GM23338 (cell line): ENCODE results near the gene FYTTD1. TPM values are rescaled to one million over a fixed set of nuclear protein-coding genes. Genes with fewer than 3 reads are reported as not detected.

ENCODE experiments used
- ATAC-seq: fragments of 200-7000 bp; cut with Tn5 transposase; 3 replicates; pipeline ENCODE4 v1.9.1; 2020
- DNase-seq: peaks from one replicate; pipeline ENCODE4 v3.0.0-alpha.2; 2015; ENCODE audit warnings: low spot score
- H2AFZ ChIP-seq: fragments of 200-600 bp; sonication (generic); 2 replicates; pipeline ENCODE4 v1.8.0; 2016; ENCODE audit warnings: antibody characterized with exemption, mild to moderate bottlenecking, moderate library complexity
- H3F3A ChIP-seq: fragments of 200-600 bp; sonication (generic); replicated peaks from 2 replicates; pipeline ENCODE4 v1.8.0; 2017; ENCODE audit warnings: antibody characterized with exemption, mixed run types, low read depth
- H3K27ac ChIP-seq: fragments of 200-600 bp; sonication (generic); 2 replicates; pipeline ENCODE4 v1.6.1; 2016; ENCODE audit warnings: low read depth
- H3K27me3 ChIP-seq: fragments of 200-600 bp; sonication (generic); 2 replicates; pipeline ENCODE4 v1.8.0; 2016; ENCODE audit warnings: mild to moderate bottlenecking, mixed run types, moderate library complexity; ENCODE audit not compliant: insufficient read depth
- H3K36me3 ChIP-seq: fragments of 200-600 bp; sonication (generic); 2 replicates; pipeline ENCODE4 v1.8.0; 2016; ENCODE audit warnings: mild to moderate bottlenecking; ENCODE audit not compliant: insufficient read depth
- H3K4me1 ChIP-seq: fragments of 200-600 bp; sonication (generic); 2 replicates; pipeline ENCODE4 v1.8.0; 2016; ENCODE audit warnings: mild to moderate bottlenecking, moderate library complexity; ENCODE audit not compliant: insufficient read depth
- H3K4me2 ChIP-seq: fragments of 200-600 bp; sonication (generic); 2 replicates; pipeline ENCODE4 v1.7.1; 2017; ENCODE audit warnings: mixed run types
- H3K4me3 ChIP-seq: fragments of 200-600 bp; sonication (generic); 2 replicates; pipeline ENCODE4 v1.6.1; 2016; ENCODE audit warnings: mixed run types
- H3K79me2 ChIP-seq: fragments of 200-600 bp; sonication (generic); replicated peaks from 2 replicates; pipeline ENCODE4 v1.8.0; 2017; ENCODE audit warnings: mild to moderate bottlenecking; ENCODE audit not compliant: insufficient read depth
- H3K9me2 ChIP-seq: fragments of 200-600 bp; sonication (generic); 2 replicates; pipeline ENCODE4 v1.8.0; 2017; ENCODE audit not compliant: insufficient read depth
- H4K20me1 ChIP-seq: fragments of 200-600 bp; sonication (generic); replicated peaks from 2 replicates; pipeline ENCODE4 v1.8.0; 2017; ENCODE audit warnings: mild to moderate bottlenecking; ENCODE audit not compliant: insufficient read depth
- H3K27ac Mint-ChIP-seq: 2 replicates; pipeline ENCODE4 v1.8.0; 2020; ENCODE audit warnings: inconsistent platforms, mild to moderate bottlenecking, moderate library complexity, mixed read lengths
- H3K27me3 Mint-ChIP-seq: 3 replicates; pipeline ENCODE4 v1.8.0; 2022; ENCODE audit warnings: low read depth, mild to moderate bottlenecking, moderate library complexity, mixed read lengths, inconsistent platforms; ENCODE audit not compliant: insufficient read depth, poor library complexity
- H3K36me3 Mint-ChIP-seq: 3 replicates; pipeline ENCODE4 v1.8.0; 2021; ENCODE audit warnings: low read depth, mild to moderate bottlenecking, inconsistent platforms, moderate library complexity, mixed read lengths
- H3K4me1 Mint-ChIP-seq: 3 replicates; pipeline ENCODE4 v1.8.0; 2020; ENCODE audit warnings: mild to moderate bottlenecking, inconsistent platforms, mixed read lengths
- H3K4me3 Mint-ChIP-seq: 3 replicates; pipeline ENCODE4 v1.8.0; 2021; ENCODE audit warnings: moderate library complexity, mild to moderate bottlenecking, inconsistent platforms, mixed read lengths
- H3K9me3 Mint-ChIP-seq: 3 replicates; pipeline ENCODE4 v1.8.0; 2020; ENCODE audit warnings: moderate library complexity, mild to moderate bottlenecking, inconsistent platforms, mixed read lengths
- CREB1 ChIP-seq: fragments of 250-450 bp; sonication (Bioruptor Pico); IDR thresholded peaks from 2 replicates; pipeline ENCODE4 v1.5.0; 2020; ENCODE audit warnings: low read depth, mild to moderate bottlenecking, moderate library complexity
- EZH2 ChIP-seq: fragments of 200-600 bp; sonication (generic); IDR thresholded peaks from one replicate; pipeline ENCODE4 v1.8.0; 2017; ENCODE audit warnings: antibody characterized with exemption, mild to moderate bottlenecking, low read depth; ENCODE audit not compliant: unreplicated experiment
- EZH2phosphoT487 ChIP-seq: fragments of 200-600 bp; sonication (generic); IDR thresholded peaks from one replicate; pipeline ENCODE4 v1.8.1; 2018; ENCODE audit warnings: antibody characterized with exemption; ENCODE audit not compliant: unreplicated experiment
- JUNB ChIP-seq: IDR thresholded peaks from one replicate; pipeline ENCODE4 v1.6.1; 2016; ENCODE audit warnings: antibody characterized with exemption; ENCODE audit not compliant: unreplicated experiment
- NANOG ChIP-seq: IDR thresholded peaks from 2 replicates; pipeline ENCODE4 v1.6.1; 2016; ENCODE audit warnings: antibody characterized with exemption, borderline replicate concordance
- POLR2AphosphoS5 ChIP-seq: IDR thresholded peaks from 2 replicates; pipeline ENCODE4 v1.6.1; 2016; ENCODE audit warnings: antibody characterized with exemption, low read depth
- STAT1 ChIP-seq: IDR thresholded peaks from one replicate; pipeline ENCODE4 v1.6.1; 2016; ENCODE audit warnings: antibody characterized with exemption; ENCODE audit not compliant: unreplicated experiment
- ZNF114 ChIP-seq: fragments of 250-450 bp; sonication (Bioruptor Pico); IDR thresholded peaks from 2 replicates; pipeline ENCODE4 v1.5.0; 2020; ENCODE audit warnings: mild to moderate bottlenecking, moderate library complexity
- ZNF331 ChIP-seq: fragments of 250-450 bp; sonication (Bioruptor Pico); IDR thresholded peaks from 2 replicates; pipeline ENCODE4 v1.5.0; 2020; ENCODE audit warnings: low read depth, mild to moderate bottlenecking, moderate library complexity
- polyA plus RNA-seq: library from polyadenylated mRNA; unstranded; fragments of >200 nt; fragmentation: Nextera tagmentation; extraction: Ambion mirVana; gene quantifications from 2 replicates; pipeline ENCODE4 v1.2.1, GENCODE V29; 2016
- total RNA-seq: library from RNA; depleted of rRNA; stranded (reverse); fragments of >200 nt; shearing (Covaris generic); gene quantifications from 2 replicates; pipeline ENCODE4 v1.2.3, GENCODE V29; 2014
- TF ChIP-seq, protein P1 (sequence below), 2 experiments: fragments of 200-600 bp in 1 of 2; sonication (generic) in 1 of 2; conservative IDR thresholded peaks; 2 replicates each; pipeline versions ENCODE4 v1.5.1 to v1.6.1; 2016 to 2017; ENCODE audit warnings: antibody characterized with exemption in 2 of 2, low read depth in 2 of 2, mild to moderate bottlenecking in 2 of 2, moderate library complexity in 1 of 2
- TF ChIP-seq, protein P2 (sequence below): IDR thresholded peaks from 2 replicates; pipeline ENCODE4 v1.6.1; 2016; ENCODE audit warnings: antibody characterized with exemption
- TF ChIP-seq, protein P3 (sequence below): IDR thresholded peaks from one replicate; pipeline ENCODE4 v1.6.1; 2018; ENCODE audit warnings: antibody characterized with exemption; ENCODE audit not compliant: unreplicated experiment
- TF ChIP-seq, protein P4 (sequence below): fragments of 250-450 bp; sonication (Bioruptor Pico); IDR thresholded peaks from 2 replicates; pipeline ENCODE4 v1.5.0; 2020; ENCODE audit warnings: mild to moderate bottlenecking, moderate library complexity

Gene FYTTD1
- total and polyA plus RNA-seq, 2 experiments from 2014 or later, result 13.7 to 14.8 TPM

DNA sequence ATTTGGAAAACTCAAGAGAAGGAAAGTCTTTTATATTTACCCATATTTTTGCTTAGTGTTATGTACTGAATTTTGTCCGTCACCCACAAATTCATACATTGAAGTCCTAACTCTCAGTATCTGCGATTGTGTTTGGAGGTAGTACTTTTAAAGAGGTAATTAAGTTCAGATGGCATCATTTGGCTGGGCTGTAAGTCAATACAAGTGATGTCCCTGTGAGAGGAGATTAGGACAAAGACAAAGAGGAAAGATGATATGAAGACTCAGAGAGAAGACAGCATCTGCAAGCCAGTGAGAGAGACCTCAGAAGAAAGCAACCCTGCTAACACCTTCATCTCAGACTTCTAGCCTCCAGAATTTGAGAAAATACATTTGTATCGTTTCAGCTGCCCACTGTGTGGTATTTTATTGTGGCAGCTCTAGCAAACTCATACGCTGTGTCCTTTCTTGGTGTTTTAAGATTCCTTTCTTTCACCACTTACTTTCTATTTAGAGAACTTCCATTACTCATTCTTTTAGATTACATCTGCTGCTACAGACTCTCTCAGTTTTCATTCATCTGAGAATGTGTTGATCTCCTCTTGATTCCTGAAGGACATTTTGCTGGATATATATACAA is 58.4 kb downstream of the FYTTD1 start:
- no peaks in the 10 kb centered on the region for H3F3A ChIP-seq
- no peaks in the 10 kb centered on the region for H3K9me3 Mint-ChIP-seq
- H3K4me2 ChIP-seq, result no peak overlapping the region
- H3K4me3 Mint-ChIP-seq, result no peak overlapping the region
- H3K4me1 ChIP-seq, result 0 out of 2 replicates have a peak, but pooled peaks cover 4% of the 10 kb centered on the region
- peaks cover 6% of the 10 kb centered on the region for H3K4me1 Mint-ChIP-seq
- H3K36me3 Mint-ChIP-seq, result peaks cover 6% of the 10 kb centered on the region; the same call in 1 of the 3 replicates
- H3K4me3 ChIP-seq, result no peak overlapping the region
- ATAC-seq, result no peak
- H3K27me3 ChIP-seq, result no peaks in the 10 kb centered on the region
- no peaks in the 10 kb centered on the region for H3K36me3 ChIP-seq
- peaks cover 96% of the 10 kb centered on the region for H3K79me2 ChIP-seq
- H3K9me2 ChIP-seq, result no peaks in the 10 kb centered on the region
- no peak for DNase-seq
- H3K27me3 Mint-ChIP-seq, result no peaks in the 10 kb centered on the region
- TF ChIP-seq ZNF331 (CRISPR knock-in tag), result no peak
- no peak for TF ChIP-seq EZH2
- TF ChIP-seq NANOG, result no peak
- no peak for TF ChIP-seq EZH2phosphoT487
- no peak for TF ChIP-seq STAT1
- TF ChIP-seq, protein P1, sequence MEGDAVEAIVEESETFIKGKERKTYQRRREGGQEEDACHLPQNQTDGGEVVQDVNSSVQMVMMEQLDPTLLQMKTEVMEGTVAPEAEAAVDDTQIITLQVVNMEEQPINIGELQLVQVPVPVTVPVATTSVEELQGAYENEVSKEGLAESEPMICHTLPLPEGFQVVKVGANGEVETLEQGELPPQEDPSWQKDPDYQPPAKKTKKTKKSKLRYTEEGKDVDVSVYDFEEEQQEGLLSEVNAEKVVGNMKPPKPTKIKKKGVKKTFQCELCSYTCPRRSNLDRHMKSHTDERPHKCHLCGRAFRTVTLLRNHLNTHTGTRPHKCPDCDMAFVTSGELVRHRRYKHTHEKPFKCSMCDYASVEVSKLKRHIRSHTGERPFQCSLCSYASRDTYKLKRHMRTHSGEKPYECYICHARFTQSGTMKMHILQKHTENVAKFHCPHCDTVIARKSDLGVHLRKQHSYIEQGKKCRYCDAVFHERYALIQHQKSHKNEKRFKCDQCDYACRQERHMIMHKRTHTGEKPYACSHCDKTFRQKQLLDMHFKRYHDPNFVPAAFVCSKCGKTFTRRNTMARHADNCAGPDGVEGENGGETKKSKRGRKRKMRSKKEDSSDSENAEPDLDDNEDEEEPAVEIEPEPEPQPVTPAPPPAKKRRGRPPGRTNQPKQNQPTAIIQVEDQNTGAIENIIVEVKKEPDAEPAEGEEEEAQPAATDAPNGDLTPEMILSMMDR (conservative IDR thresholded peaks at IDR 0.05; ENCODE audit: low read depth in 2 of 2), result no peak
- TF ChIP-seq, protein P2, sequence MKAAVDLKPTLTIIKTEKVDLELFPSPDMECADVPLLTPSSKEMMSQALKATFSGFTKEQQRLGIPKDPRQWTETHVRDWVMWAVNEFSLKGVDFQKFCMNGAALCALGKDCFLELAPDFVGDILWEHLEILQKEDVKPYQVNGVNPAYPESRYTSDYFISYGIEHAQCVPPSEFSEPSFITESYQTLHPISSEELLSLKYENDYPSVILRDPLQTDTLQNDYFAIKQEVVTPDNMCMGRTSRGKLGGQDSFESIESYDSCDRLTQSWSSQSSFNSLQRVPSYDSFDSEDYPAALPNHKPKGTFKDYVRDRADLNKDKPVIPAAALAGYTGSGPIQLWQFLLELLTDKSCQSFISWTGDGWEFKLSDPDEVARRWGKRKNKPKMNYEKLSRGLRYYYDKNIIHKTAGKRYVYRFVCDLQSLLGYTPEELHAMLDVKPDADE, result no peak
- TF ChIP-seq JUNB, result no peak
- TF ChIP-seq POLR2AphosphoS5, result no peak
- TF ChIP-seq CREB1 (CRISPR knock-in tag), result no peak
- TF ChIP-seq, protein P3, sequence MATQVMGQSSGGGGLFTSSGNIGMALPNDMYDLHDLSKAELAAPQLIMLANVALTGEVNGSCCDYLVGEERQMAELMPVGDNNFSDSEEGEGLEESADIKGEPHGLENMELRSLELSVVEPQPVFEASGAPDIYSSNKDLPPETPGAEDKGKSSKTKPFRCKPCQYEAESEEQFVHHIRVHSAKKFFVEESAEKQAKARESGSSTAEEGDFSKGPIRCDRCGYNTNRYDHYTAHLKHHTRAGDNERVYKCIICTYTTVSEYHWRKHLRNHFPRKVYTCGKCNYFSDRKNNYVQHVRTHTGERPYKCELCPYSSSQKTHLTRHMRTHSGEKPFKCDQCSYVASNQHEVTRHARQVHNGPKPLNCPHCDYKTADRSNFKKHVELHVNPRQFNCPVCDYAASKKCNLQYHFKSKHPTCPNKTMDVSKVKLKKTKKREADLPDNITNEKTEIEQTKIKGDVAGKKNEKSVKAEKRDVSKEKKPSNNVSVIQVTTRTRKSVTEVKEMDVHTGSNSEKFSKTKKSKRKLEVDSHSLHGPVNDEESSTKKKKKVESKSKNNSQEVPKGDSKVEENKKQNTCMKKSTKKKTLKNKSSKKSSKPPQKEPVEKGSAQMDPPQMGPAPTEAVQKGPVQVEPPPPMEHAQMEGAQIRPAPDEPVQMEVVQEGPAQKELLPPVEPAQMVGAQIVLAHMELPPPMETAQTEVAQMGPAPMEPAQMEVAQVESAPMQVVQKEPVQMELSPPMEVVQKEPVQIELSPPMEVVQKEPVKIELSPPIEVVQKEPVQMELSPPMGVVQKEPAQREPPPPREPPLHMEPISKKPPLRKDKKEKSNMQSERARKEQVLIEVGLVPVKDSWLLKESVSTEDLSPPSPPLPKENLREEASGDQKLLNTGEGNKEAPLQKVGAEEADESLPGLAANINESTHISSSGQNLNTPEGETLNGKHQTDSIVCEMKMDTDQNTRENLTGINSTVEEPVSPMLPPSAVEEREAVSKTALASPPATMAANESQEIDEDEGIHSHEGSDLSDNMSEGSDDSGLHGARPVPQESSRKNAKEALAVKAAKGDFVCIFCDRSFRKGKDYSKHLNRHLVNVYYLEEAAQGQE, result no peak
- TF ChIP-seq, protein P4, sequence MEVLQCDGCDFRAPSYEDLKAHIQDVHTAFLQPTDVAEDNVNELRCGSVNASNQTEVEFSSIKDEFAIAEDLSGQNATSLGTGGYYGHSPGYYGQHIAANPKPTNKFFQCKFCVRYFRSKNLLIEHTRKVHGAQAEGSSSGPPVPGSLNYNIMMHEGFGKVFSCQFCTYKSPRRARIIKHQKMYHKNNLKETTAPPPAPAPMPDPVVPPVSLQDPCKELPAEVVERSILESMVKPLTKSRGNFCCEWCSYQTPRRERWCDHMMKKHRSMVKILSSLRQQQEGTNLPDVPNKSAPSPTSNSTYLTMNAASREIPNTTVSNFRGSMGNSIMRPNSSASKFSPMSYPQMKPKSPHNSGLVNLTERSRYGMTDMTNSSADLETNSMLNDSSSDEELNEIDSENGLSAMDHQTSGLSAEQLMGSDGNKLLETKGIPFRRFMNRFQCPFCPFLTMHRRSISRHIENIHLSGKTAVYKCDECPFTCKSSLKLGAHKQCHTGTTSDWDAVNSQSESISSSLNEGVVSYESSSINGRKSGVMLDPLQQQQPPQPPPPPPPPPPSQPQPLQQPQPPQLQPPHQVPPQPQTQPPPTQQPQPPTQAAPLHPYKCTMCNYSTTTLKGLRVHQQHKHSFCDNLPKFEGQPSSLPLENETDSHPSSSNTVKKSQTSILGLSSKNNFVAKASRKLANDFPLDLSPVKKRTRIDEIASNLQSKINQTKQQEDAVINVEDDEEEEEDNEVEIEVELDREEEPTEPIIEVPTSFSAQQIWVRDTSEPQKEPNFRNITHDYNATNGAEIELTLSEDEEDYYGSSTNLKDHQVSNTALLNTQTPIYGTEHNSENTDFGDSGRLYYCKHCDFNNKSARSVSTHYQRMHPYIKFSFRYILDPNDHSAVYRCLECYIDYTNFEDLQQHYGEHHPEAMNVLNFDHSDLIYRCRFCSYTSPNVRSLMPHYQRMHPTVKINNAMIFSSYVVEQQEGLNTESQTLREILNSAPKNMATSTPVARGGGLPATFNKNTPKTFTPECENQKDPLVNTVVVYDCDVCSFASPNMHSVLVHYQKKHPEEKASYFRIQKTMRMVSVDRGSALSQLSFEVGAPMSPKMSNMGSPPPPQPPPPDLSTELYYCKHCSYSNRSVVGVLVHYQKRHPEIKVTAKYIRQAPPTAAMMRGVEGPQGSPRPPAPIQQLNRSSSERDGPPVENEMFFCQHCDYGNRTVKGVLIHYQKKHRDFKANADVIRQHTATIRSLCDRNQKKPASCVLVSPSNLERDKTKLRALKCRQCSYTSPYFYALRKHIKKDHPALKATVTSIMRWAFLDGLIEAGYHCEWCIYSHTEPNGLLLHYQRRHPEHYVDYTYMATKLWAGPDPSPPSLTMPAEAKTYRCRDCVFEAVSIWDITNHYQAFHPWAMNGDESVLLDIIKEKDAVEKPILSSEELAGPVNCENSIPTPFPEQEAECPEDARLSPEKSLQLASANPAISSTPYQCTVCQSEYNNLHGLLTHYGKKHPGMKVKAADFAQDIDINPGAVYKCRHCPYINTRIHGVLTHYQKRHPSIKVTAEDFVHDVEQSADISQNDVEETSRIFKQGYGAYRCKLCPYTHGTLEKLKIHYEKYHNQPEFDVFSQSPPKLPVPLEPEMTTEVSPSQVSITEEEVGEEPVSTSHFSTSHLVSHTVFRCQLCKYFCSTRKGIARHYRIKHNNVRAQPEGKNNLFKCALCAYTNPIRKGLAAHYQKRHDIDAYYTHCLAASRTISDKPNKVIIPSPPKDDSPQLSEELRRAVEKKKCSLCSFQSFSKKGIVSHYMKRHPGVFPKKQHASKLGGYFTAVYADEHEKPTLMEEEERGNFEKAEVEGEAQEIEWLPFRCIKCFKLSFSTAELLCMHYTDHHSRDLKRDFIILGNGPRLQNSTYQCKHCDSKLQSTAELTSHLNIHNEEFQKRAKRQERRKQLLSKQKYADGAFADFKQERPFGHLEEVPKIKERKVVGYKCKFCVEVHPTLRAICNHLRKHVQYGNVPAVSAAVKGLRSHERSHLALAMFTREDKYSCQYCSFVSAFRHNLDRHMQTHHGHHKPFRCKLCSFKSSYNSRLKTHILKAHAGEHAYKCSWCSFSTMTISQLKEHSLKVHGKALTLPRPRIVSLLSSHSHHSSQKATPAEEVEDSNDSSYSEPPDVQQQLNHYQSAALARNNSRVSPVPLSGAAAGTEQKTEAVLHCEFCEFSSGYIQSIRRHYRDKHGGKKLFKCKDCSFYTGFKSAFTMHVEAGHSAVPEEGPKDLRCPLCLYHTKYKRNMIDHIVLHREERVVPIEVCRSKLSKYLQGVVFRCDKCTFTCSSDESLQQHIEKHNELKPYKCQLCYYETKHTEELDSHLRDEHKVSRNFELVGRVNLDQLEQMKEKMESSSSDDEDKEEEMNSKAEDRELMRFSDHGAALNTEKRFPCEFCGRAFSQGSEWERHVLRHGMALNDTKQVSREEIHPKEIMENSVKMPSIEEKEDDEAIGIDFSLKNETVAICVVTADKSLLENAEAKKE (CRISPR knock-in tag), result no peak
- TF ChIP-seq ZNF114, result no peak
- H3K27ac Mint-ChIP-seq, result no peak overlapping the region
- H4K20me1 ChIP-seq, result peaks cover 43% of the 10 kb centered on the region
- 0 out of 2 replicates have a peak overlapping the region, but pooled peaks have one; percentile 1 for H3K27ac ChIP-seq
- no peak overlapping the region for H2AFZ ChIP-seq
